ENCODE data around the gene LEMD2.

GRCh38 chr6:33761581-33761921 is 27.4 kb downstream of the LEMD2 start:
- TF ChIP-seq POLR2A (IDR thresholded peaks at IDR 0.05; ENCODE audit: low read length) = no peak
- no peak for TF ChIP-seq GATA1 (IDR thresholded peaks at IDR 0.05; ENCODE audit: low read depth, low read length)

All from erythroblast (primary cell).